COLO668 (cell line): ENCODE data around the gene MTPN.

Source experiments
- DNase-seq: peaks from one replicate; lab custom pipeline; 2025; ENCODE audit not compliant: unreplicated experiment; lab: John Stamatoyannopoulos, UW

MTPN gene

DNA sequence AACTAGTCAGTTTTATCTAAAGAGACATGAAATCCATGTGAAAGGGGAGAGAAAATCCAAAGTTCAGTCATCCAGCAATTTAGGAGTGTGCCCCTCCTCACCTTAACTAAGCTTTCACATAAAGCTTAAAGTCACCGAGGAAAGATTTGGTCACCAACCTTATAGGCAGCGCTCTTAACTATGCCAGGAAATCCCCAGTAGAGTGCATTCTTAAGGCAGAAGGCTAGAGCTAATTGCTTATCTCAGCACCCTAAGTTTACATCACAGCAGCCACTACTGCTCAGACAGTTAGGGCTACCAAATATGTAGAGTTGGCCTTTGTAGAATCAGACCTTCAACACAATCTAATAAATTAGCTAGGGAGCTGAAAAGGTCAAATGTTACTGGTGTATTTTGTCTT is 47.9 kb downstream of the MTPN start:
- no peak for DNase-seq

DNA sequence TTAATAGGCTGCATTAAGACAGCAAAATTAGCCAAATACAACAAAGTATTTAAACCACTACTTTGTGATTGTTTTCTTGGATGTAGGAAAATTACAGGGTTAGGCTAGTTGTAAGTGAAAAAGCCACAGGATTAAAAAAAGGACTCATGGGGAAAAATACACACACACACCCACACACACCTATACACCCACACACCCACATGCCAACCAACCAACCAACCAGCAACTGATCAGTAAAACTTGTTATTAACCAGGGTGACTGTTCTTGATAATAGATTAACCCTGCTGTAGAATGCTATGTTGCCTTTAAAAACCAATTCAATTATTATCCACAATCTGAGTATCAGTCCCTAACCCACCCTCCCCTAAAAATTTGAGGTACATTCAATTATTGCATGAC is 49.0 kb downstream of the MTPN start:
- no peak for DNase-seq

DNA sequence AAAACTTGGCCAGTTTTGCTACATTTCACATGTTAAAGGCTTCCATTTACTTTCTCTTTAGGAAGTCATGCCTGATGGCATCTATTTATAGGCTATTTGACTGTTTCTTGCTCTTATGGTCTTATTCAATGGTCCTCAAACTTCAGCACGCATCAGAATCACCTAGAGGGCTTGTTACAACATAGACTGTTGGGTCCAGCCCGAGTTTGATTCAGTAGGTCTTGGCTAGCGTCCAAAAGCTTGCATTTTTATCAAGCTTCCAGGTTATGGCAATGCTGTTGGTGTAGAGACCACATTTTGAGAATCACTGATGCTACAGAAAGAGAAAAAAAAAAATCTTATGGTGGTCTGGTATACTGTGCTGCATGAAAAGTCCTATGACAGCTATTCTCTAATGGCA is 51.9 kb downstream of the MTPN start:
- DNase-seq = no peak

DNA sequence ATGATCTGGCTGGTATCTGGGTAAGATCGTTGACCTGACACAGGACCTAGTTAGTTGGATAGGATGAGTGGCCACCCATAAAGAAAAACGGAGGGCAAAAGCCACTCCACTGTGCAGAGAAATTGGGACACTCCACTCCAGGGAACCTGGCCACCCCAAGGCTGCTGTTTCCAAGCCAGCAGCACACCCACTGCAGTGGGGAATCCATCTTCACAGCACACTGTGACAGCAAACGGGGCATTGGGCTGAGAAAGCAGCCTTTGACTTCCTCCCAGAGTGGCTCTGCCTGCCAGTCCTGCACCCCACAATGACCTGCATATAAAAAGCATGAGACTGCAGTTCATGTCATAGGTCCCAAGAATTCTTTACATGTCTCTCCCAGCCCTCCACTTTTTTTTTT is 52.9 kb downstream of the MTPN start:
- no peak for DNase-seq

DNA sequence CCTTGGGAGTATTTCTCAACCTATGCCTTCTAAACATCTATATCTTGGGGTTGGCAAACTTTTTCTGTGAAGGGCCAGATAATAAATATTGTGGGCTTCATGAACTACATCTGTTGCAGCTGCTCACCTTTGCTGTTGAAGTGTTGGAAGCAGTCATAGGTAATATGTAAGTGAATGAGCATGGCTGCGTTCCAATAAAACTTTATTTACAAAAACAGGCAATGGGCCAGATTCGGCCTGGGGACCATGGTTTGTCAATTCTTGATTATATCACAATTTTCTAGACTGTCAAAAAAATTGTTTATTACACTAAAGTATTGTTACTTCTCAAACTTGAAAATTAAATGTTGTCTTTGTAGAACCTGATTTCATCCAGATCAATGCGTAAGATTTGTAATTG is 54.9 kb downstream of the MTPN start:
- DNase-seq = no peak

DNA sequence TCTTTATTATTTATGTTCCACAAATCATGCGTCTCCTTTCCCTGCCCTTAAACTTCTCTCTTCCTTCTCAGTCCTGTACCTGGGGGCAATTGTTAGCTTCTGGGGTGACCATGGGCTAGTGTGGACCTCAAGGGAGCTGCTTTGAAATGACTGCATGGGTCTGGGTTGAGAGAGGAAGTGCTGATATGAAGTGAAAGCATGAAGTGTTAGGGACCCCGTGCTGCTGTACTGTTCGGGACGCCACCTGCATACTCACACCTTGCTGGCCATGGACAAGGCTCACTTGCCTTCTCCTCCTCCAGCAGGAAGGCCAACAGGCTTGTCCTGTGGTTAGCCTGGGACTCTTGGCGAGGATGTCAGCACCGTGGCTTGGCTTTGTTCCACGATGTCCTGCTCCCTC is 56.7 kb downstream of the MTPN start:
- no peak for DNase-seq

DNA sequence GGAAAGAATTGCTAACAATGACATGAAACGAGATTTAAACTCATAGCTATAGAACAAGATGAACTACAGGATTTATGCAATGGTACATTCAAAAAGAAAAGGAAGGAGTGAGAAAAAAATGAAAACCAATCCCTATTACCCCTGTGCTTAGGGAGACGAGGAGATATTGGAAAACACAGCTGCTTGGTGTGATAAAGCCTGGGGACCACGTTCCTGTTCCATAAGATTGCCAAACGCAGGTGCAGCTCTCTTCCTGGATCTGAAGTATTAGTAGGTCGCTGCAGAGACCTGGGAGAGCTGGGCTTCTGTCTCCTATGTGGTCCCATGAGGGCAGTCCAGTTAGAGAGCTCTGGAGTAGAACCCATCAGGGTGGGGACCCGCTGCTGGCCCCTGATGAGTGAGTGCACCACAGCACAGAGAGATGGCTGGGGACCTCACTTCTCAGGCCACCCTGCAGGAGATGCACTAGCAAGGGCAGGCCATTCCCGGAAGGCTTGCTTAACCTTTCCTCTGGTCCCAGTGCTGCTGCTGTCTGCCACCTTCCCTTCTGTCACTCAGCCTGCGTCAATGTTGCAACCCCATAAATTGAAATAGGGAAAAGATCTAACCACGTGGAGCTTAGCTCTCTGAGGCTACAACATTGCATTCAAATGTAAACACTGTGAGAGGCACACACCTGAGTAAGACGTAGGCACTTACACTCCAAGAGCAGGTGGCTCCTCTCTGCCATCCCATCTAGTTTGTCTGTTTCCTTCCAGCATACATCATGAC is 57.9 kb downstream of the MTPN start:
- DNase-seq = peak; percentile 34

DNA sequence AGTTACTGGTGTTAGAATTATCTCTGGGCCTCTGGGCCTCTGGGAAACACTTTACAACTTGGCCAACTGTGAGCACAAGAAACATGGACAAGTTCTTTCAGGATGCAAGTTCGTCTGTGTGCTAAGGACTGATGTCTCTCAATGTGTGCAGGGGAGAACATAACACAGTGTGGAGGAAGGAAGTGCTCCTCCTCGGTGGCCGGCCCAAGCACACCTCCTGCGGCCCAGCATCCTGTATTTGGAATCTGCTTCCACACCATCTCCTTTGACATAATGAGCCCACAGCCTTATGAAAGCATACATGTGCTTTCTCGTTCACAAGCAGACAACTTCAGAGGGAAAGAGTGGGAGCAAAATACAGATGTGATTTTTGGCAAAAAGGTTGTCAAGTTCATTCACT is 59.0 kb downstream of the MTPN start:
- DNase-seq = no peak

DNA sequence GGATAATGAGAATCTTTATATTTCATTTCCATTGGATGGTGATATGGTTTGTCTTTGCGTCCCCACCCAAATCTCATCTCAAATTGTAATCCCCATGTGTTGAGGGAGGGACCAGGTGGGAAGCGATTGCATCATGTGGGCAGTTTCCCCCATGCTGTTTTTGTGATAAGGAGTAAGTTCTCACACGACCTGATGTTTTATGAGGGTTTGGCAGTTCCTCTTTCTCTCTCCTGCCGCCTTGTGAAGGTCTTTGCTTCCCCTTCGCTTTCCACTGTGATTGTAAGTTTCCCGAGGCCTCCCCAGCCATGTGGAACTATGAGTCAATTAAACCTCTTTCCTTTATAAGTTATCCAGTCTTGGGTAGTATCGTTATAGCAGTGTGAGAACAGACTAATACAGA is 59.4 kb downstream of the MTPN start:
- DNase-seq = no peak

DNA sequence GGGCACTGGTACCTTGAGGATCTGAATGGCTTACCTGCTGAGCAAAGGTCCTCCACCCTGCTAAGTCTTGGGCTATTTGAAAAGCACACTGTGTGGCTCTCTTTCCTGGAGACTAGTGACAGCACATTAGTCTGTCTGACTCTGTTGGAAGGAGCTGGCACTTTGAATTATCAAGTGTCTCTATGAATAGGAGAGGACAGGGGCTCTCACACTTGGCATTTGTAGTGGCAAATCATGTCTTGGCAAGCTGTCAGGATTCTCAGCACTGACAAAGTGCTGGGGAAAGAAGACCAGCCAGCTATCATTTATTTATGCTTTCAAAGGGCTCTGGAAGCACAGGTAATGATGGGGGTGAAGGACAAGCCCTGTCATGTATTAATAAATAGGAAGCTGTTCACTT is 62.8 kb downstream of the MTPN start:
- DNase-seq = no peak

DNA sequence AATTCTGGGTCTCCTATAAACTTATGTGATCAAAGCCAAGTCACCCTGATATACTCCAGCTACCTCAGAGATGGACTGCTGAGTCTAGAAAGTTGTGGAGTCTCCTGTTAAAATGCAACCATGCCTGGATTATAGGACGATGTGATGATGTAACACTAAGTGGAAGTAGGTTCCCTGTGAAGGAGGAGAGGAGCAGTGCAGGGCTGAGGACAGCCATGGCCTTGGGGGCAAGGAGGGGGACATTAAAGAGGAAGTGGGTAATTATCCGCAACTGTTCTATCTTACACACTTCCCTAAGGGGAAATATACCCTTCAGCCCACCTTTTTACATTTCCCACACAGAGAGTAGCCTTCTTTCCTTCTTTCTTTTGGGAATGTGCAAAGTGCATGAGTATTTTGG is 63.8 kb downstream of the MTPN start:
- DNase-seq = no peak

DNA sequence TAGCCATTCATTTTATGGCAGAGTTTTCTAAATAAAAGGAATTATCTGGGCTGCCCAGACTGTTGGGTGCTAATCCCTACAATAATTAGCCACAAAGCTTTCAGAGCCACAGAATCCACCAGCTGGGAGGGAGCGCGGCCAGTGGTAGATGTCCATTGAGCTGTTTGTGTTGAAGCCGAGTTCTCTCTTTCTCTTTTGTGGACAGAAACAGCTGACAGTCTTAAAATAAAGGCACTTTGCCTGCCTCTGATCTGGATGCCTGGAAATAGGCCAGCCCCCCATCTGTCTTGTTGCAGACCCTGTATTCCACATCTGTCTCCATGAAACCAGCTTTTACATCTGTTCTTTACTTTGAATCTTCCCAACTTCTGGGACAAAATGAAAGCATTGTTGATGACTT is 66.1 kb downstream of the MTPN start:
- no peak for DNase-seq

DNA sequence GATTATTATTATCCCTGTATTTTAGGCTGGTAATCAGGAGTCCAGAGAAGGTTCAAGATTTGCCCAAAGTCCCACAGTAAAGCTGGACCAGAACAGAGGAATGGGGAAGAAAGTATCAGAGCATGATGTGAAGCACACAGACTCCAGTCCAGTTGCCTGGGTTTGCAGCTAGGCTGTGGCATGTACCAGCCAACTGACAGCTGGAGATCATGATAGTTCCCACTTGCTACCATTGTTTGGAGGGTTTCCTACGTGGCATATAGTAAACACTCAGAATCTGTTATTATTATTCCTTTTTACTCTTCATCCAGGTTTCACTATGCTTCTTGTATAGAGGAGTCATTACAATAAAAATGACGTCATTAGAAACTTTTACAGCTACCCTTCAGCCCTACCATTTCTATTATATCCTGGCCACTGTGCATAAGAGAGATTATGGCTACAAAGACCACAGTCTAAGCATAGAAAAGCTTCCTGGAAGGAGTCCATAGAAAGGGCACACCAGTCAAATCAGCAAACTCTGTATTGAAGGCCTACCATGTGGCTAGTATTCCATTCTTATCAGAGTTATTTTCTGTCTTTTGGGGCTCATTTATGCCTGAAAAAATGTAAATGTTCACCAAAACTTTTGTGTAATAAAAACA is 66.6 kb downstream of the MTPN start:
- DNase-seq = no peak

DNA sequence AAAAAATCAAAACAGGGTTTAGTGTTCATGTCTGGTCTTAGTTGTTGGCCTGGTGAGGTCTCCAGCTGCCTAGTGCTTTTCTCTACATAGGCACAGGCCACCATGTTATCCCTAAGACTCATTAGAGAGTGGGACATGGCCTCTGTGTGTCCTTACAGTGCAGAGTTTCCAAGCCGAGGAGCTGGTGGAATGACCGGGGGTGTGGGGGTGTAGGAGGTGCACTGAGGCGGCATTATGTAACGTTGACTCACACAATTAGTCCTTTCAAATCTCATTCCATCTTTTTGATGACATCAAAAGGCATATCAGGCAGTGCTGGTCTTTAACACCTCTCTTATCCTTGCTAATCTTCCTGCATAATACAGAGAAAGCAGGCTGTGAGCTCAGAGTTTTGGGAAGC is 71.3 kb downstream of the MTPN start:
- no peak for DNase-seq

DNA sequence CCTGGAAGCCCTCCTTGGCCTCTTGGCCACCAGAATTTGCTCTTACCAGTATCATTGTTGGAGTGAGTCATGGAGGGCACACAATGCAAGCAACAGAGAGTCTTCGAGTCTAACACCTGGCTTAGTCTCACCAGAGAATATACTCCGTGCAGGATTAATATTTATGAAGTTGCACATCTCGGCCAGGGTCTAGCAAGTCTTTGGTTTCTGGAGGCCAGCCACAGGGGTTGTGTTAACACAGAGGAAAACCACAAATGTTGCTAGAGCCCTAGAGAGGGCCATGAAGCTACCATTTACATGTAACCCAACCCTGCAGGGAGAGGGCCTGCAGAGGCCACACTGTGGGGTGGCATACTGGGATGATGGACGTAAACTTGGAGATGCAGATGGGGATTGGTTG is 71.8 kb downstream of the MTPN start:
- no peak for DNase-seq

DNA sequence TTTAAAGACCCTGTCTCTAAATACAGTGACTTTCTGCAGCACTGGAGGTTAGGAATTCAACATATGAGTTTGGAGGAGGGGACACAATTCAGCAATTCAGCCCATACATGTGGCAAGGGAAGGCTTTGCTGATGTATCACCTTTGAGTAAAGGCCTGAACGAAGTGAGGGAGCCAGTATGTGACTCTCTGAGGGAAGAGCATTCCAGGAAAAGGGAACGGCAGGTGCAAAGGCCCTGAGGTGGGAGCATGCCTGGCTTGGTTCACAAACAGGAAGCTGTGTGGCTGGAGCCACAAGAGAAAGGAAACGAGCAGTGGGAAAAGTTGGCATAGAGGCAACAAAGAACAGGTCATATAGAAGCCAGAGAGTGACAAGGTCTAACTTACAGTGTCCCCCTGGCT is 72.9 kb downstream of the MTPN start:
- no peak for DNase-seq

DNA sequence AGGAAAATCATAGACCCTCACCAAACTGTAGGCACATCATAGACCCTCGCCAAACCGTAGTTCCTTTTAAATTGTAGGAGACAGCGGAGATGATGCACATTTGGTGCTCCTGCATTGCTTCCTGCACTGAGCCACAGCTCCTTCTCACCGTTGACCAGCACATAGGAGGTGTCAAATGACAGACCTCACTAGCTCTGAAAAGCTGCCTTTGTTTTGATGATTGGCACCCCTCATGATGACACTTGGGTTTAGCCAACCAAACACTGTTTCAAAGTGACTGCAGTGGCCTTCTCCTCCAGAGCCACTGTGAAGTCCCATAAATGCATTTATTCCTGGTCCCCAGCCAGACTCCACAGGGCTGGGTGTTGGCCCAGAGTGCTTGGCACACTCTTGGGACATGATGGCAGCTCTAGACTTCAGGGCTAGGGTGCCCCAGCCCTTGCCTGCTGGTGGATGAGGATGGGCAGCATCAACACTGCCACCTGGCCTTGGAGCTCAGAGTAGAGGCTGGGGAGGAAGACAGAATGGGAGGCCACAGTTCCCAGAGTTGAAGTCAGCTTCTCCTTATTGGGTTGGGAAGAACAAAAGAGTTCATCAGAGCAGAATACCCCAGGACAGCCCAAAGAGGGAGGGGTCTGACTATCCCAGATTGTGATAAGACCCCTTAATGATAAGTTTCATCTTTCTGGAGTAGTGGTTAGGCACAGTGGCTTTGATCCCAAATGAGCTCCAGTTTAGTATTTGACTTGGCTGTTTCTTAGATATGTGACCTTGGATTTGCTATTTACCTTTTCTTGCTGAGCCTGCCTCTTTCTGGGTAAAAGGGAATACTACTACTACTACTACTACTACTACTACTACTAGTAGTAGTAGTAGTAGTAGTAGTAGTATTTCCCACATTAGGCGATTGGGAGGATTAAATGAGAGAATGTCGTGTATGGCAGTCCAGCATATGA is 75.3 kb downstream of the MTPN start:
- DNase-seq = no peak

DNA sequence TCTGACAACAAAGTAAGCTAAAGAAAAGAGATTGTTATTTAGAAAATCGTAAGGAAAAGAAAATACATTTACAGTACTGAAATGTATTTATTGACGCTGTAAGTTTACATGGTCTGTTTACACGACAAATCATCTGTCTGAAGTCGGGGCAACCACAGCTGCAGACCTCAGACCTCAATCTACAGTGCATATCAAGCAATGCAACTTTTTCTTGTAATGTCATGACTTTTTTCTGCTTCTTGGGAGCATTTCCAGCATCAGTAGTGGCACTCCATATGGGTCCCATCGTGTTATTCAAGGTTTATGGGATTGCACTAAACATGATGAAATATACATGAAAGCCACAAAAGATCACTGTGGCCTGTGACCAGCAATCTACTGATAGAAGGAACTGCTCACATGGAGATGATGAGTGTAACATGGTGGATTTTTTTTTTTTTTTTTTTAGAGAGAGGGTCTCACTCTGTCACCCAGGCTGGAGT is 77.1 kb downstream of the MTPN start:
- DNase-seq = no peak

DNA sequence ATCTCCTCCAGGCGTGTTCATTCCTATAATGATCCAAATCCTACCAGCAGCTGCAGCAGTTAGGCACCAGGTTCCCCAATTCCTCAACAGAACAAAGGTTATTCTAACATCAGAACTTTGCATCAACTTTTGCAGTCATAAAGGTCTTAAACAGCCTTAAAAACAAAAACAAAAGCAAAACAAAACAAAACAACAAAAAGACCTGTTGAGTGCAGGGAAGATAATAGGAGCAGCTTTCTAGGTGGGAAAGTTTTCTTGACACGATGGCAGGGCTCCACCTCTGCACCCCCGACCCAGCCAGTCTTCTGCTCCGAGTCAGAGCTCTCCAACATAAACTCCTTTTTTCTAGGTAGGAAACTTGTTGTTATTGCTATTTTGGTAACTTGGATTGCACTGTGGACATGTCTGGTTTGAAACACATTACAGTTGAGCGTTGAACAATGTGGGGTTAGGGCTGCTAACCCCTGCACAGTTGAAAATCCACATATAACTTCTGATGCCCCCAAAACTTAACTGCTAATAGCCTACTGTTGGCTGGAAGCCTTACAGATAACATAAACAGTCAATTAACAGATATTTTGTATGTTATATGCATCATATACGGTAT is 77.6 kb downstream of the MTPN start:
- no peak for DNase-seq

DNA sequence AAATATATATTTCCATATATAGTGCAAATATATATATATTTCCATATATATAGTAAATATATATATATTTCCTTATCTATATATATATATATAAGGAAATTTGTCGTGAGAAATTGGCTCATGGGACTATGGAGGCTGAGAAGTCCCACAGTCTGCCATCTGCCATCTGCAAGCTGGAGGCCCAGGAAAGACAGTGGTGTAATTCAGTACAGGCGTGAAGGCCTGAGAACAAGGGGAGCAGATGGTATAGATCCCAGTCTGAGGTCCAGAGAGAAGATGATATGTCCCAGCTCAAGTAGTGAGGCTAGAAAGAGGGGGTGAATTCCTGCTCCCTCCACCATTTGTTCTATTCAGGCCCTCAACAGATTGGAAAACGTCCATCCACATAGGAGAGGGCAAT is 78.9 kb downstream of the MTPN start:
- no peak for DNase-seq

DNA sequence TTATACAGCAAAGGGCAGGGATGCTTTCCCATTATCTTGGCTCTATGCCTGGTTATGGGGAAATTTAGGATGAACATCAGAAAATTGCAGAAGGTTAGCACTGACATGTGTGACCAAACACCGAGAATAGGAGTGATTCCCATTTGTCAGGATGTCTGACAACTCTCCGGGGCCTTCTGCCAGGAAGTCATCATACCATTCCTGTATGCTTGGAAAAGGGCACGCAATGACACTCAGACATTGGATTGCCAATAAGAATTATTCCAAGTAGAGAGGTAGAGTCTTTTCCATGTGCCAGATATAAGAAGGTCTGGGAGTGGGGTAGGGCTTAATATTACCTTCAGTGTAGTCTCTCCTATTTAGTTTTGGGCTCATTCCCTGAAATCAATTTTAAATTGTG is 82.3 kb downstream of the MTPN start:
- DNase-seq = no peak
